NCI-H146 (cell line): ENCODE results near the gene OGFOD3.
"Not testable (repeated sequence)": the region's sequence is repeated elsewhere in the genome, so short reads cannot be mapped to it uniquely, and the experiment has no call there.

Experiments
- DNase-seq: peaks from one replicate; lab custom pipeline; 2025; lab: John Stamatoyannopoulos, UW

OGFOD3 gene

GRCh38 chr17:82433560-82434215, 15.3 kb upstream of the OGFOD3 start:
- no peak for DNase-seq

DNA sequence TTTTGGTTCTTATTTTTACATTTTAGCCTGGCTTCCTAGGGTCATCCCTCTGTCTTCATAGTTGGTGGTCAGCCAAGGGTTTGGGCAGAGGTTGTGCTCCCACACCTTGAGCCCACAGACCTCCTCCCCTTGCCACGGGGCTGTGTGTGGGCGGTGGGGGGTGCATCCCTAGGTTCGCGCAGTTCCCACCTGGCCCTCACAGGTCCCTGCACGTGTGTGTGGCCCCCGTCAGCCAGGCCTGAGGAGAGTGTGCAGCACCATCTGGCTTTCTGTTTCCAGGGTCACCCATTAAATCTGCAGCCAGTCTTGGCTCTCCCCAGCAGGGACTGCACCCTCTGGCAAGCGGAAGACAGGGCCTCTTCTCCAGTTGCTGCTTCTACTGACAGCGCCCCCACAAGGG, 13.6 kb upstream of the OGFOD3 start:
- DNase-seq, result no peak

GRCh38 chr17:82429824-82430223, 11.4 kb upstream of the OGFOD3 start:
- DNase-seq, result no peak

GRCh38 chr17:82428546-82428945, 10.2 kb upstream of the OGFOD3 start:
- DNase-seq, result no peak

GRCh38 chr17:82424863-82425159, 6.4 kb upstream of the OGFOD3 start:
- DNase-seq, result no peak

GRCh38 chr17:82424001-82424862, 5.8 kb upstream of the OGFOD3 start:
- DNase-seq, result peak; percentile 54

DNA sequence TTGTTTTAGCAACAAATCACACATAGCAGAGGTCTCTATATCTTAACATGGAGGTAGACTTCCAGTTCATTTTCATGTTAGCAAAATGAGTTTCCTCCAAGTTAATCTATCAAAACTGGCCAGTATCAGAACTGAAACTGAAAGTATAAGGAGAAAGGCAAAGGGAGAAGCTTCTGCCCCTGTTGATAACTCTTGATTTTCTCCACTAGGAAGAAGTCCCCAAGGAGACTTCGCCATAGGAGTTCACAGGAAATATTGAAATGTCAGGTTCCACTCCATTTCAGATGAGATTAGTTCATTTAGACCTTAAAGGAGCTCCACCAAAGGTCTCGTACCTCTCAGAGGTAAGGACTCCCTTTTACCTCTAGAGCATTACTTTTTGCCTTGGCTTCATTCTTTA, 1.2 kb upstream of the OGFOD3 start:
- DNase-seq, result no peak

DNA sequence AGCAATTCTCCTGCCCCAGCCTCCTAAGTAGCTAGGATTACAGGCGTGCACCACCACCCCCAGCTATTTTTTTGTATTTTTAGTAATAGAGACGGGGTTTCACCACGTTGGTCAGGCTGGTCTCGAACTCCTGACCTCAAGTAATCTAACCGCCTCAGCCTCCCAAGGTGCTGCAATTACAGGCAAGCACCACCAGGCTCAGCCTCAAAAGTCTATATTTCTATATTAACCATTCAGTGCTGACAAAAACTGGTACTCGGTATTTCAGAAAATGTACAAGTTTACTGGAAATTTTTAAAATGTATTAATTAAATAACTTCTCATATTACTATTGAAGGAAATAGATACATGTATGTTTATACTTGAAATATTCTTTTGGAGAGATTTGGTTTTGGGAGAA, 1.6 kb downstream of the OGFOD3 start:
- DNase-seq, result no peak

GRCh38 chr17:82416264-82416663, 2.1 kb downstream of the OGFOD3 start:
- no peak for DNase-seq

DNA sequence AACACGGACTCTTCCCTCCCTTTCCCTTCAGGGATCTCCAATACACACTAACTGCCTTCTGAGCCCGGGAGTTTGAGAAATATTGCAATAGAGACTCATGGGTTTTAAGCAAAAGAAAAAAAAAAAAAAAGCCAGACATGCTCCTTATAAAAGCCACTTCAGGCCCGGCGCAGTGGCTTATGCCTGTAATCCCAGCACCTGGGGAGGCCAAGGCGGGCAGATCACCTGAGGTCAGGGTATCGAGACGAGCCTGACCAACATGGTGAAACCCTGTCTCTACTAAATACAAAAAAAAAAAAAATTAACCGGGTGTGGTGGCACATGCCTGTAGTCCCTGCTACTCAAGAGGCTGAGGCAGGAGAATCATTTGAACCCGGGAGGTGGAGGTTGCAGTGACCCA, 2.6 kb downstream of the OGFOD3 start:
- DNase-seq, result no peak

DNA sequence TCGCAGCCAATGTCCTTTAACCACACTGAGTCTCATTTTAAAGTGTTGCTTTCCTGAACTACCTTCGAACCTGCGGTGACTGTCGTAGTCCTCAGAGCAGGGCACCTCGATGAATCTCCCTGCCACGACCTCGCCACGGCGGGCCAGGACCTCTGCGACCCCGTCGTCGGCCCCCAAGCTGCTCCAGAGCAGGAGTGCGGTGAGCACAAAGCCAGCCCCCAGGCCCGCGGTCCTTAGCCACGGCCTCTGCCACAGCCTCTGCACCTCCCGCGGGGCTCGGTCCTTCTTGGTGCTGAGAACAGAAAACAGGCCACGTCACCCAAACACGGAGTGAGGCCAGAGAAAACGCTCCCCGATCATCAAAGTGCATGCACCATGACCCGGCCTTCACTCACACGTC, 3.0 kb downstream of the OGFOD3 start:
- no peak for DNase-seq

GRCh38 chr17:82414548-82415281, 3.7 kb downstream of the OGFOD3 start:
- DNase-seq, result no peak

GRCh38 chr17:82412535-82413520, 5.6 kb downstream of the OGFOD3 start:
- no peak for DNase-seq

- DNase-seq, result not testable (repeated sequence)
Observed at GRCh38 chr17:82412081-82412480, 6.3 kb downstream of the OGFOD3 start.

DNA sequence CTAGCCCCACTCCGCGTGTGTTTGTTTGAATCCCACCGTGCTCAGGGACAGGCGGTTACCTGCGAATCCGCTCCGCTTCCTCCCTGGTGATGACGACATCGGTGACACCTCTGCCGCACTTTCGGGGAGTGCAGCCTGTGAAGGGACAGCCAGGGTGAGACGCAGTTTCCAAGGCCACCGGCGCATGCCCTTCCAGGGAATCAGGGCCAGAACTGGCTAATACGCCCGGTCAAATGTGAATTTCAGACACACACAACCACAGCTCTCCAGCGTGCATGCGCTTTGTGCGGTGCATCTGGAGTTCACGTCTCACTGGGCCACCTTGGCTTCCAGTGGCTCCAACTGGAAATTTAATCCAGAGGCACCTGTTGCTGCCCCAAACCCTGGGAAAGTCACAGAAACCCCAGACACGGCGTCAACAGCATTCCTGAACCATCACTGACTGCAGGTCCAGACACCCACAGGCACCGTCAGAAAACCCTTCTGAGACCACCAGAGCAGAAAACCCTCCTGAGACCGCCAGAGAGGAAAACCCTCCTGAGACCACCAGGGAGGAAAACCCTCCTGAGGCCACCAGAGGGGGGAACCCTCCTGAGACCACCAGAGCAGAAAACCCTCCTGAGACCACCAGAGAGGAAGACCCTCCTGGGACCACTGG, 6.9 kb downstream of the OGFOD3 start:
- DNase-seq, result no peak

- no peak for DNase-seq
Observed at GRCh38 chr17:82410014-82410716, 8.2 kb downstream of the OGFOD3 start.

DNA sequence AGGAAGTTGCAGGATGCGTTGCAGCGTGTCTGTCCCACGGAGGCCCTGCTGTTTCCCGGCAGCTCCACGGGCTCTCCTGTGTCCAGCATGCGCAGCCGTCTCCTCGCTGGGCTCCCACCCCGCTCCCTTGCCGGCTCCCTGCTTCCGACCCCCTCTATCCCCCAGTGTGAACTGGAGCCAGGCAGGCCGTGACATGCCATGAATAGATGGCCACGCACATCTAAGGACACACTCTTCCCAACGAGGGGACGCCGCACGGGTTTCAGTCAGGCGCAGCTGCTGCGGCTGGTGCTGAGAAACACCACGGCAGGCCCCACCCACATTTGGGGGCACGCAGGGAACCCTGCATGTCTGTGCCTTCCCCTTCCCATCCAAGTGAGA, 9.5 kb downstream of the OGFOD3 start:
- DNase-seq, result no peak

DNA sequence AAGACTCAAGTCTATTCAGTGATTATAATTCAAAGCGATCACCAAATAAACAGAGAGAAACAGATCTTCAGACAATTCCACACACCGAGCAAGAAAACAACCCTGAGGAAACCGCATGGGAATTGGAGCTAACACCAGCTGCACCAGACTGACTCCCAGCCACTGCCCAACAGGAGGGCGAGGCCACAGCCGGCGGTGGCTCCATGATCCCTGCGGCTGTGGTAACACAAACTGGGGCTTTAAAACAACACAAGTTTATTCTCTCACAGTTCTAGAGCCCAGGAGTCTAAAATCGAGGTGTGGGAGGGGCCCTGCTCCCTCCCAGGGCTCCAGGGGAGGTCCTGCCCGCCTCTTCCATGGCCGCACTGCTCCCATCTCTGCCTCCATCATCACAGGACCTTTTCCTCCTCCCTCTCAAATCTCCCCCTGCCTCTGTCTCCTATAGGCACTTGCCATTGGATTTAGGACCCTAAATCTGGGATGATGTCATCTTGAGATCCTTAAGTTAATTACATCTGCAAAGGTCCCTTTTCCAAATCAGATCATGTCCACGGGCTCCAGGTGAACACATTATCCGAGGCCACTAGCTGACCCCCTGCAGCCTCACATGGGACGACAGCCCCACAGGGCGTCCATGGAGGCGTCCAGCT, 10.0 kb downstream of the OGFOD3 start:
- no peak for DNase-seq

- no peak for DNase-seq
Observed at GRCh38 chr17:82407255-82407654, 11.1 kb downstream of the OGFOD3 start.

GRCh38 chr17:82406131-82406671, 12.2 kb downstream of the OGFOD3 start:
- no peak for DNase-seq
